SK-N-SH treated with all-trans-retinoic acid at 6 μM for 48 hours (cell line): ENCODE measurements around the gene CLEC11A.

Experiments
- ARNTL ChIP-seq: fragments of 450-650 bp; formaldehyde crosslinking; IDR thresholded peaks from 2 replicates; pipeline ENCODE4 v1.5.0; 2020; ENCODE audit warnings: low read depth, mild to moderate bottlenecking, moderate library complexity, borderline replicate concordance
- PPARA ChIP-seq: fragments of 250-450 bp; sonication (Bioruptor Pico); IDR thresholded peaks from 2 replicates; pipeline ENCODE4 v1.5.0; 2020; ENCODE audit warnings: mild to moderate bottlenecking, borderline replicate concordance

- TF ChIP-seq ARNTL (CRISPR knock-in tag) (no peak), PPARA (CRISPR knock-in tag) (no peak)
These were observed 757 bp upstream of the CLEC11A start for GRCh38 chr19:50722201-50723013.
